CD4-positive, alpha-beta memory T cell (primary cell): ENCODE measurements around the gene ZDHHC15. TPM values are rescaled to one million over a fixed set of nuclear protein-coding genes. Genes with fewer than 3 reads are reported as not detected.
"Not testable (repeated sequence)": the region's sequence is repeated elsewhere in the genome, so short reads cannot be mapped to it uniquely, and the experiment has no call there.

Experiments used
- CTCF ChIA-PET: fragments of 350-600 bp; sonication (Branson Sonifier 250); formaldehyde crosslinking; loops from one replicate; lab custom pipeline; 2021; ENCODE audit warnings: inconsistent platforms; ENCODE audit not compliant: partially characterized antibody; lab: Charles Lee
- POLR2A ChIA-PET: fragments of 350-600 bp; sonication (Branson Sonifier 250); formaldehyde crosslinking; loops from one replicate; lab custom pipeline; 2021; ENCODE audit not compliant: partially characterized antibody; lab: Charles Lee
- DNase-seq, 5 donors: peaks; one replicate each; pipeline versions ENCODE4 v3.0.0 to v3.0.0-alpha.2; 2020 to 2022; ENCODE audit warnings: mixed read lengths in 1 of 5
- H3K27ac ChIP-seq: one replicate; pipeline ENCODE4 v1.7.0; 2013; ENCODE audit warnings: low read depth, low read length
- H3K27me3 ChIP-seq: 2 replicates; pipeline ENCODE4 v1.7.0; 2013; ENCODE audit warnings: mild to moderate bottlenecking, low read length, moderate library complexity; ENCODE audit not compliant: insufficient read depth
- H3K36me3 ChIP-seq: 2 replicates; pipeline ENCODE4 v1.7.0; 2013; ENCODE audit warnings: mild to moderate bottlenecking, low read length, moderate library complexity; ENCODE audit not compliant: insufficient read depth
- H3K4me1 ChIP-seq: 2 replicates; pipeline ENCODE4 v1.7.0; 2013; ENCODE audit warnings: mild to moderate bottlenecking, low read length, moderate library complexity; ENCODE audit not compliant: insufficient read depth
- H3K4me3 ChIP-seq, 2 donors: one replicate each; pipeline ENCODE4 v1.7.0; 2013; ENCODE audit warnings: low read length in 2 of 2, mild to moderate bottlenecking in 1 of 2
- H3K9me3 ChIP-seq, 2 donors: one replicate each; pipeline ENCODE4 v1.7.0; 2013; ENCODE audit warnings: low read length in 2 of 2, control low read depth in 1 of 2; ENCODE audit not compliant: control insufficient read depth in 1 of 2
- H3K27ac Mint-ChIP-seq, 7 donors: one replicate each; pipeline ENCODE4 v1.8.0; 2020 to 2021; ENCODE audit warnings: mixed read lengths in 7 of 7, mild to moderate bottlenecking in 6 of 7, inconsistent platforms in 3 of 7, moderate library complexity in 3 of 7
- H3K27me3 Mint-ChIP-seq, 2 donors: one replicate each; pipeline ENCODE4 v1.8.0; 2020 to 2021; ENCODE audit warnings: mixed read lengths in 2 of 2
- H3K36me3 Mint-ChIP-seq, 2 donors: one replicate each; pipeline ENCODE4 v1.8.0; 2020 to 2021; ENCODE audit warnings: mixed read lengths in 2 of 2, inconsistent platforms in 1 of 2, mild to moderate bottlenecking in 1 of 2
- H3K4me1 Mint-ChIP-seq, 4 donors: one replicate each; pipeline ENCODE4 v1.8.0; 2020 to 2021; ENCODE audit warnings: mixed read lengths in 4 of 4, mild to moderate bottlenecking in 1 of 4
- H3K4me3 Mint-ChIP-seq, 8 donors: one replicate each; pipeline ENCODE4 v1.8.0; 2020 to 2021; ENCODE audit warnings: mixed read lengths in 8 of 8, mild to moderate bottlenecking in 7 of 8, moderate library complexity in 6 of 8, inconsistent platforms in 3 of 8
- H3K9me3 Mint-ChIP-seq, 8 donors: one replicate each; pipeline ENCODE4 v1.8.0; 2020 to 2021; ENCODE audit warnings: mixed read lengths in 8 of 8, mild to moderate bottlenecking in 5 of 8, inconsistent platforms in 3 of 8, moderate library complexity in 1 of 8
- intact Hi-C: fragments of 100-400 bp; cut with micrococcal nuclease; formaldehyde crosslinking; loops from one replicate; pipeline ENCODE4 v1.15.1; 2023
- polyA plus RNA-seq, 2 donors: library from polyadenylated mRNA; unstranded; fragments of 300-500 nt; fragmentation: Illumina TruSeq; gene quantifications; one replicate each; pipeline ENCODE4 v1.2.3, GENCODE V29; 2021
- total RNA-seq, 2 experiments: library from RNA; stranded (reverse); gene quantifications; one replicate each; pipeline ENCODE4 v1.2.3, GENCODE V29; 2021

The ZDHHC15 gene
- total and polyA plus RNA-seq, 4 experiments from 2014 or later = 0.18 to 0.53 (median 0.42) TPM

DNA sequence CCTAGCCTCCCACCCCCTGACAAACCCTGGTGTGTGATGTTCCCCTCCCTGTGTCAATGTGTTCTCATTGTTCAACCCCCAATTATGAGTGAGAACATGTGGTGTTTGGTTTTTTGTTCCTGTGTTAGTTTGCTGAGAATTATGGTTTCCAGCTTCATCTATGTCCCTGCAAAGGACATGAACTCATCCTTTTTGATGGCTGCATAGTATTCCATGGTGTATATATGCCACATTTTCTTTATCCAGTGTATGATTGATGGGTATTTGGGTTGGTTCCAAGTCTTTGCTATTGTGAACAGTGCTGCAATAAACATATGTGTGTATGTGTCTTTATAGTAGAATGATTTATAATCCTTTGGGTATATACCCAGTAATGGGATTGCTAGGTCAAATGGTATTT, 174.2 kb downstream of the ZDHHC15 start:
- H3K36me3 ChIP-seq, H3K4me3 Mint-ChIP-seq, H3K27me3 Mint-ChIP-seq, H3K27ac Mint-ChIP-seq, intact Hi-C loops, POLR2A ChIA-PET, H3K4me3 ChIP-seq, H3K4me1 Mint-ChIP-seq, H3K9me3 ChIP-seq, H3K27ac ChIP-seq, H3K4me1 ChIP-seq, CTCF ChIA-PET, H3K27me3 ChIP-seq, DNase-seq: not testable (repeated sequence)
- Mint-ChIP-seq H3K36me3 (peaks cover 14 to 24% of the 10 kb centered on the region in 2 donors), H3K9me3 (peaks cover 0 to 24% (median 9%) of the 10 kb centered on the region in 8 donors)

DNA sequence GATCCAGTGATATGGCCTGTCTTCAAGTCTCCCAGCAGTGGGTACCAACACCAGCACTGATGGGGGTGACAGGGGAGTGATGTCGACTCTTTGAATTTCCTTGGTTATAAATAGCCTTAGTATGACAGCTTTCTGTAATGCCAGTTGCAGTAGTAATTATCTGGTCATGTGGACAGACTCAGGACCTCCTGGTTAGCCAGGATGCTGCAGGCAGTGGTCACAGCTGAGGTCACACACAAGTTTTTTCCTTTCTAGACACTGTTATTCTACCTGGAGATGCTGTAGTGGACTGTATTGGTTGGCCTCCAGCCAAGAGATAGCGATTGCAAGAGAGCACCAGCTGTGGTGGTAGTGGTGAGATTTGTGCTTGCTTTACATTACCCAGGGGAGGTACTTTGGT, 185.3 kb downstream of the ZDHHC15 start:
- DNase-seq = no peak
- ChIA-PET CTCF (no interaction called here), POLR2A (no interaction called here)
- no peaks in the 10 kb centered on the region for H3K9me3 ChIP-seq
- H3K27me3 ChIP-seq = no peaks in the 10 kb centered on the region
- H3K27ac Mint-ChIP-seq = no peak overlapping the region
- intact Hi-C loops = no loop called here
- H3K36me3 ChIP-seq = no peaks in the 10 kb centered on the region
- H3K4me1 Mint-ChIP-seq = no peaks in the 10 kb centered on the region
- no peaks in the 10 kb centered on the region for H3K27me3 Mint-ChIP-seq
- no peak overlapping the region for H3K4me3 Mint-ChIP-seq
- no peak overlapping the region for H3K27ac ChIP-seq
- peaks cover 7 to 20% of the 10 kb centered on the region in 2 donors for H3K36me3 Mint-ChIP-seq
- H3K9me3 Mint-ChIP-seq = peaks cover 0 to 13% (median 10%) of the 10 kb centered on the region in 8 donors
- no peak overlapping the region for H3K4me3 ChIP-seq
- H3K4me1 ChIP-seq = no peaks in the 10 kb centered on the region

DNA sequence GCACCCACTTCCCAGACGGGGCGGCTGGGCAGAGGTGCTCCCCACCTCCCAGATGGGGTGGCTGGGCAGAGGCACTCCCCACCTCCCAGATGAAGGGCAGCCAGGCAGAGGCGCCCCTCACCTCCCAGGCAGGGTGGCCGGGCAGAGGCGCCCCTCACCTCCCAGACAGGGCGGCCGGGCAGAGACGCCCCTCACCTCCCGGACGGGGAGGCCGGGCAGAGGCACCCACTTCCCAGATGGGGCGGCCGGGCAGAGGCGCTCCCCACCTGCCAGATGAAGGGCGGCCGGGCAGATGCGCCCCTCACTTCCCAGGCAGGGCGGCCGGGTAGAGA, 187.7 kb downstream of the ZDHHC15 start:
- no peaks in the 10 kb centered on the region for H3K27me3 Mint-ChIP-seq
- CTCF ChIA-PET = no interaction called here
- POLR2A ChIA-PET = no interaction called here
- H3K9me3 Mint-ChIP-seq = peaks cover 0 to 37% (median 21%) of the 10 kb centered on the region in 8 donors
- peaks cover 0 to 1% (median 0%) of the 10 kb centered on the region in 4 donors for H3K4me1 Mint-ChIP-seq
- no peaks in the 10 kb centered on the region for H3K4me1 ChIP-seq
- no peaks in the 10 kb centered on the region for H3K27me3 ChIP-seq
- intact Hi-C loops = no loop called here
- no peak overlapping the region for H3K27ac Mint-ChIP-seq
- H3K36me3 Mint-ChIP-seq = peaks cover 28 to 43% of the 10 kb centered on the region in 2 donors
- H3K9me3 ChIP-seq = no peaks in the 10 kb centered on the region
- no peaks in the 10 kb centered on the region for H3K36me3 ChIP-seq
- DNase-seq = no peak
- H3K4me3 ChIP-seq = no peak overlapping the region
- H3K4me3 Mint-ChIP-seq = no peak overlapping the region
- no peak overlapping the region for H3K27ac ChIP-seq

DNA sequence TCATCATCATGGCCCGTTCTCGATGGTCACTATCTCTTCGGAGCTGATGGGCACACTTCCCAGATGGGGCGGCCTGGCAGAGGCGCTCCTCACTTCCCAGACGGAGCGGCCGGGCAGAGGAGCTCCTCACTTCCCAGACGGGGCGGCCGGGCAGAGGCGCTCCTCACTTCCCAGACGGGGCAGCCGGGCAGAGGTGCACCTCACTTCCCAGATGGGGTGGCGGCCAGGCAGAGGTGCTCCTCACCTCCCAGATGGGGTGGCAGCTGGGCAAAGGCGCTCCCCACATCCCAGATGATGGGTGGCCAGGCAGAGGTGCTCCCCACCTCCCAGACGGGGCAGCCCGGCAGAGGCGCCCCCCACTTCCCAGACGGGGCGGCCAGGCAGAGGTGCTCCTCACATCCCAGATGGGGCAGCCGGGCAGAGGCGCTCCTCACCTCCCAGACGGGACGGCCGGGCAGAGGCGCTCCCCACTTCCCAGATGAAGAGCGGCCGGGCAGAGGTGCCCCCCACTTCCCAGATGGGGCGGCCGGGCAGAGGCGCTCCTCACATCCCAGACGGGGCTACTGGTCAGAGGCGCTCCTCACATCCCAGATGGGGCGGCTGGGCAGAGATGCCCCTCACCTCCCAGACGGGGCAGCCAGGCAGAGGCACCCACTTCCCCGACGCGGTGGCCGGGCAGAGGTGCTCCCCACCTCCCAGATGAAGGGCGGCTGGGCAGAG, 188.3 kb downstream of the ZDHHC15 start:
- H3K36me3 ChIP-seq, H3K27ac ChIP-seq, CTCF ChIA-PET, H3K27me3 ChIP-seq, H3K4me1 ChIP-seq, DNase-seq, intact Hi-C loops, POLR2A ChIA-PET, H3K4me3 ChIP-seq, H3K4me1 Mint-ChIP-seq, H3K27me3 Mint-ChIP-seq, H3K4me3 Mint-ChIP-seq, H3K9me3 ChIP-seq: not testable (repeated sequence)
- Mint-ChIP-seq H3K27ac (peak overlapping the region in 1 of 7 donors; percentile 61), H3K9me3 (peaks cover 0 to 41% (median 26%) of the 10 kb centered on the region in 8 donors), H3K36me3 (peaks cover 33 to 48% of the 10 kb centered on the region in 2 donors)

DNA sequence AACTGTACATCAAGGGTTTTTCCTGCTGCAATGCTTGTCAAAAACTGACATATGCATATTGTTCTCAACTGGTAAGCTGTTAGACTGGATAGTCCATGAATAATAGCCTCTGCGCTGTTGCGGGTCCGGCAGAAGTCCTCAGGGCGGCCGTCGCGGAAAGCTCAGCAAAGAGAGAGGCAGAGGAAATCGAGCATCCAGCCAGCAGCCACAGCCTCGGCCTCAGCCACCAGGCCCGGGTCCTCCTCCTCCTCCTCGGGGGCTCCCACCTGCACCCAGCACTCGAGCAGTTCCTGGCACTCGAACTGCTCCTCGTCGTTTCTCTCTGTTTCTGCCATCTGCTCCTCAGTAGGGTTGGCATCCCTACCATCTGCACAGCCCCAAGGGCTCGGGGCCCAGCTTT, 195.2 kb downstream of the ZDHHC15 start:
- Mint-ChIP-seq H3K27me3 (no peaks in the 10 kb centered on the region), H3K36me3 (peaks cover 61 to 80% of the 10 kb centered on the region in 2 donors), H3K27ac (no peak overlapping the region), H3K4me1 (peaks cover 0 to 1% (median 0%) of the 10 kb centered on the region in 4 donors), H3K9me3 (peaks cover 0 to 46% (median 30%) of the 10 kb centered on the region in 8 donors), H3K4me3 (no peak overlapping the region)
- no peaks in the 10 kb centered on the region for H3K4me1 ChIP-seq
- no peak for DNase-seq
- H3K4me3 ChIP-seq = no peak overlapping the region
- CTCF ChIA-PET = no interaction called here
- intact Hi-C loops = no loop called here
- POLR2A ChIA-PET = no interaction called here
- H3K36me3 ChIP-seq = peaks cover 6% of the 10 kb centered on the region
- H3K27ac ChIP-seq = no peak overlapping the region
- H3K9me3 ChIP-seq = no peaks in the 10 kb centered on the region
- H3K27me3 ChIP-seq = no peaks in the 10 kb centered on the region

Other genes with a start within 250 kb of the ZDHHC15 start
- 10 to 100 TPM; 22.0 to 23.4 TPM for gene UPRT, start 249.0 kb downstream of the ZDHHC15 start, total RNA-seq
- gene UPRT, start 249.0 kb downstream of the ZDHHC15 start, polyA plus RNA-seq = 10 to 100 TPM; 17.8 to 34.4 TPM